Measurements from ENCODE around the gene SUB1.
"Not testable (repeated sequence)": the region's sequence is repeated elsewhere in the genome, so short reads cannot be mapped to it uniquely, and the experiment has no call there.

- not testable (repeated sequence) for TF ChIP-seq CTCF (IDR thresholded peaks at IDR 0.05; ENCODE audit: low read length); EZH2 (IDR thresholded peaks at IDR 0.05; ENCODE audit: borderline replicate concordance, low read length)
Observed at GRCh38 chr5:32573481-32573854, 11.9 kb upstream of the SUB1 start.

Measured in OCI-LY1 (cell line).